Measurements from ENCODE around the gene ST6GAL2.

Gene ST6GAL2

GRCh38 chr2:106863387-106863786 is 22.6 kb downstream of the ST6GAL2 start:
- no peak for DNase-seq (ENCODE audit: low spot score)

- no peak for DNase-seq (ENCODE audit: low spot score)
Observed at GRCh38 chr2:106859498-106859897, 26.5 kb downstream of the ST6GAL2 start.

GRCh38 chr2:106858810-106859209 is 27.2 kb downstream of the ST6GAL2 start:
- DNase-seq (ENCODE audit: low spot score) = no peak

- DNase-seq (ENCODE audit: low spot score) = no peak
Observed at GRCh38 chr2:106857882-106858478, 28.0 kb downstream of the ST6GAL2 start.

GRCh38 chr2:106853631-106854030 is 32.3 kb downstream of the ST6GAL2 start:
- DNase-seq (ENCODE audit: low spot score) = no peak

- DNase-seq (ENCODE audit: low spot score) = no peak
Observed at GRCh38 chr2:106851881-106852501, 34.0 kb downstream of the ST6GAL2 start.

- no peak for DNase-seq (ENCODE audit: low spot score)
Observed at GRCh38 chr2:106851087-106851874, 34.7 kb downstream of the ST6GAL2 start.

- no peak for DNase-seq (ENCODE audit: low spot score)
Observed at GRCh38 chr2:106849253-106849652, 36.7 kb downstream of the ST6GAL2 start.

- DNase-seq (ENCODE audit: low spot score) = no peak
Observed at GRCh38 chr2:106847366-106847765, 38.6 kb downstream of the ST6GAL2 start.

GRCh38 chr2:106845716-106846115 is 40.3 kb downstream of the ST6GAL2 start:
- DNase-seq (ENCODE audit: low spot score) = no peak

GRCh38 chr2:106843910-106844250 is 42.1 kb downstream of the ST6GAL2 start:
- no peak for DNase-seq (ENCODE audit: low spot score)

GRCh38 chr2:106843001-106843909 is 42.7 kb downstream of the ST6GAL2 start:
- no peak for DNase-seq (ENCODE audit: low spot score)

GRCh38 chr2:106841886-106842645 is 43.9 kb downstream of the ST6GAL2 start:
- DNase-seq (ENCODE audit: low spot score) = no peak

- DNase-seq (ENCODE audit: low spot score) = no peak
Observed at GRCh38 chr2:106840818-106841217, 45.1 kb downstream of the ST6GAL2 start.

- no peak for DNase-seq (ENCODE audit: low spot score)
Observed at GRCh38 chr2:106839849-106840595, 45.9 kb downstream of the ST6GAL2 start.

GRCh38 chr2:106833256-106833655 is 52.7 kb downstream of the ST6GAL2 start:
- DNase-seq (ENCODE audit: low spot score) = no peak

GRCh38 chr2:106831816-106832569 is 54.0 kb downstream of the ST6GAL2 start:
- DNase-seq (ENCODE audit: low spot score) = no peak

GRCh38 chr2:106831241-106831640 is 54.7 kb downstream of the ST6GAL2 start:
- DNase-seq (ENCODE audit: low spot score) = no peak

- DNase-seq (ENCODE audit: low spot score) = no peak
Observed at GRCh38 chr2:106830191-106830590, 55.8 kb downstream of the ST6GAL2 start.

GRCh38 chr2:106828119-106828518 is 57.8 kb downstream of the ST6GAL2 start:
- no peak for DNase-seq (ENCODE audit: low spot score)
